VCaP (cell line): ENCODE results near the gene MAGI3.
"Not testable (repeated sequence)": the region's sequence is repeated elsewhere in the genome, so short reads cannot be mapped to it uniquely, and the experiment has no call there.

ENCODE experiments used
- H3K27ac ChIP-seq: fragments of 450-650 bp; 2 replicates; pipeline ENCODE4 v1.5.1; 2017
- CTCF ChIP-seq: fragments of 450-650 bp; conservative IDR thresholded peaks from 2 replicates; pipeline ENCODE4 v1.5.1; 2017; ENCODE audit warnings: mild to moderate bottlenecking, moderate library complexity

Gene MAGI3

DNA sequence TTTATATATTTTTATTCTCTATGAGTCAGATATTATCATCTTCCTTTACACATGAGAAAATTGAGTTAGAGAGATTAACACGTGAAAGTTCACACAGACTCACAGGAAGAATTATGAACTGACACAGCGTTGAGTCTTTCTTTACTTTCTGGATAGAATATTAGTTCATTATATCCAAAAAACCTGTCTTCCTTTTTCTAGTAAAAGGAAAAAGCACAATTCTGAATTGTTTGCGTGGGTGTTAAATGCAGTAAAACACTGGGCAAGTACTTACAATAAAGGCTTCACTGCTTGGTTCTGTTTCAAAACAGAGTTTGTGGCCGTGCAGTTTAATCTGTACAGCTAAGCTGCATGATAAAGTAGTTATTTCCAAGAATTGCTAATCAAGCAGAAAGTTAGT lies 10.8 kb downstream of the MAGI3 start:
- no peak overlapping the region for H3K27ac ChIP-seq

DNA sequence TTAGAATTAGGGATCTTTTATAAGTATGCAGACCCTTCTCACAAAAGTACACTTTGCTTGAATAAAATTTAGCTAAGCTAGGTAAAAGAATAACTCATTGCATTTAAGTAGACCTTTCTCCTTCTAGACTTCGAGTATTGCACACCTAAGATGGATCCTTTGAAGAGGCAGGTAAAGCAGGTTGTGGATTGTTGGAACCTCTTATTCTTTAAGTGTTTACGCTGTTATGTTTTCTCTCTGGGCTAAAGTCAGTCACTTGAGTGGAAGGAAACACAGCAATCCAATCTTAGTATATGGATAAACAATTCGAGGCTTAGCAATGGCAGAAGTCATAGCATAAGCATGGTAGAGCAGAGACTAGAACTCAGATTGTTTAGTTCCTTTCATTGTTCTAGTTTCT lies 11.4 kb downstream of the MAGI3 start:
- TF ChIP-seq CTCF = no peak
- H3K27ac ChIP-seq = no peak overlapping the region

More for the DNA sequence above, 10.8 kb downstream of the MAGI3 start:
- no peak for TF ChIP-seq CTCF

GRCh38 chr1:113403065-113403464 lies 12.8 kb downstream of the MAGI3 start:
- no peak overlapping the region for H3K27ac ChIP-seq
- no peak for TF ChIP-seq CTCF

DNA sequence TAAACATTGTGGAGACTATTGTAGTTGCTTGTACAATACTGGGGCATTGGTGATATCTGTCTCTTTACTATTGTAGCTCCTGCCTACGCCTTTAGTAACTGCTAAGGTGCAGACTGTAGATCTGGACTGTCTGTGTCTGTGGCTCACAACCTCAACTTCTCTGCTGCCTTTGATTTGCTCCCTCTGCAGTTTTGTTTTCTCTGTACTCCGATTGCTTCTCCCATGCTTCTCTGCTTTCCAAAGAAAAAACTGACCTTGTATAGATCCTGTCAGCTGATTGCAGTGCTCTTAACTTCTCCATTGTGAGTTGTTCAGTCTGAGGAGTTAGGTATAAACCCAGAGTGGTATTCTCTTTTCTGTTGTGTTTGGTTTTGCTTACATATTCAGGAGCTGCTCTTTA lies 15.3 kb downstream of the MAGI3 start:
- TF ChIP-seq CTCF = no peak
- H3K27ac ChIP-seq = no peak overlapping the region

GRCh38 chr1:113406149-113406548 lies 15.8 kb downstream of the MAGI3 start:
- not testable (repeated sequence) for H3K27ac ChIP-seq

GRCh38 chr1:113409363-113409762 lies 19.0 kb downstream of the MAGI3 start:
- H3K27ac ChIP-seq = no peak overlapping the region
- no peak for TF ChIP-seq CTCF

- not testable (repeated sequence) for H3K27ac ChIP-seq
These were observed 21.7 kb downstream of the MAGI3 start for GRCh38 chr1:113412020-113412419.

GRCh38 chr1:113415310-113416070 lies 25.2 kb downstream of the MAGI3 start:
- TF ChIP-seq CTCF = no peak
- H3K27ac ChIP-seq = no peak overlapping the region

GRCh38 chr1:113416071-113416470 lies 25.8 kb downstream of the MAGI3 start:
- H3K27ac ChIP-seq = not testable (repeated sequence)
